CD4-positive, alpha-beta T cell treated with Interferon gamma for 1 hour (primary cell): ENCODE results near the gene FIGNL2.
"Not testable (repeated sequence)": the region's sequence is repeated elsewhere in the genome, so short reads cannot be mapped to it uniquely, and the experiment has no call there.

Source experiments
- DNase-seq: peaks from one replicate; pipeline ENCODE4 v3.0.0-alpha.2; 2020

The FIGNL2 gene

GRCh38 chr12:51814311-51815088 is 34.0 kb downstream of the FIGNL2 start:
- peak; percentile 70 for DNase-seq

- no peak for DNase-seq
These were observed 34.6 kb downstream of the FIGNL2 start for GRCh38 chr12:51813931-51814310.

GRCh38 chr12:51812871-51813270 is 35.6 kb downstream of the FIGNL2 start:
- DNase-seq = no peak

GRCh38 chr12:51811203-51812202 is 37.0 kb downstream of the FIGNL2 start:
- DNase-seq = no peak

- DNase-seq = no peak
These were observed 39.3 kb downstream of the FIGNL2 start for GRCh38 chr12:51809193-51809592.

- no peak for DNase-seq
These were observed 41.6 kb downstream of the FIGNL2 start for GRCh38 chr12:51806896-51807295.

- no peak for DNase-seq
These were observed 47.5 kb downstream of the FIGNL2 start for GRCh38 chr12:51801027-51801426.

GRCh38 chr12:51798501-51798900 is 50.0 kb downstream of the FIGNL2 start:
- no peak for DNase-seq

GRCh38 chr12:51798051-51798450 is 50.5 kb downstream of the FIGNL2 start:
- DNase-seq = not testable (repeated sequence)

- DNase-seq = no peak
These were observed 51.2 kb downstream of the FIGNL2 start for GRCh38 chr12:51797301-51797700.

GRCh38 chr12:51793201-51793600 is 55.3 kb downstream of the FIGNL2 start:
- DNase-seq = no peak

- no peak for DNase-seq
These were observed 56.1 kb downstream of the FIGNL2 start for GRCh38 chr12:51792417-51792816.

GRCh38 chr12:51788876-51789275 is 59.6 kb downstream of the FIGNL2 start:
- no peak for DNase-seq

- no peak for DNase-seq
These were observed 62.6 kb downstream of the FIGNL2 start for GRCh38 chr12:51785906-51786305.

- no peak for DNase-seq
These were observed 63.8 kb downstream of the FIGNL2 start for GRCh38 chr12:51784688-51785087.

GRCh38 chr12:51779876-51780275 is 68.6 kb downstream of the FIGNL2 start:
- no peak for DNase-seq

GRCh38 chr12:51777973-51778372 is 70.5 kb downstream of the FIGNL2 start:
- no peak for DNase-seq

GRCh38 chr12:51777457-51777856 is 71.1 kb downstream of the FIGNL2 start:
- no peak for DNase-seq

- DNase-seq = no peak
These were observed 73.6 kb downstream of the FIGNL2 start for GRCh38 chr12:51774933-51775332.

- DNase-seq = no peak
These were observed 75.2 kb downstream of the FIGNL2 start for GRCh38 chr12:51773145-51773869.

- no peak for DNase-seq
These were observed 77.5 kb downstream of the FIGNL2 start for GRCh38 chr12:51771008-51771407.
